IPS-15b (cell line): Measurements from ENCODE around the gene HMG20B.
A peak's percentile ranks its signal among the peaks of the same experiment; 100 is the strongest.
"Not testable (repeated sequence)": the region's sequence is repeated elsewhere in the genome, so short reads cannot be mapped to it uniquely, and the experiment has no call there.

ENCODE experiments used
- H3K27me3 ChIP-seq: one replicate; pipeline ENCODE4 v1.6.1; 2013; ENCODE audit warnings: low read length; ENCODE audit not compliant: control insufficient read depth, insufficient read depth
- H3K36me3 ChIP-seq: one replicate; pipeline ENCODE4 v1.6.1; 2013; ENCODE audit warnings: low read length; ENCODE audit not compliant: control insufficient read depth, insufficient read depth
- H3K4me1 ChIP-seq: one replicate; pipeline ENCODE4 v1.6.1; 2013; ENCODE audit warnings: mild to moderate bottlenecking, low read length; ENCODE audit not compliant: control insufficient read depth, insufficient read depth
- H3K4me3 ChIP-seq: one replicate; pipeline ENCODE4 v1.5.1; 2013; ENCODE audit warnings: low read depth, low read length
- H3K9ac ChIP-seq: one replicate; pipeline ENCODE4 v1.6.1; 2013; ENCODE audit warnings: low read depth, mild to moderate bottlenecking, low read length
- H3K9me3 ChIP-seq: one replicate; pipeline ENCODE4 v1.6.1; 2013; ENCODE audit warnings: mild to moderate bottlenecking, low read length; ENCODE audit not compliant: control insufficient read depth, insufficient read depth

Gene HMG20B

DNA sequence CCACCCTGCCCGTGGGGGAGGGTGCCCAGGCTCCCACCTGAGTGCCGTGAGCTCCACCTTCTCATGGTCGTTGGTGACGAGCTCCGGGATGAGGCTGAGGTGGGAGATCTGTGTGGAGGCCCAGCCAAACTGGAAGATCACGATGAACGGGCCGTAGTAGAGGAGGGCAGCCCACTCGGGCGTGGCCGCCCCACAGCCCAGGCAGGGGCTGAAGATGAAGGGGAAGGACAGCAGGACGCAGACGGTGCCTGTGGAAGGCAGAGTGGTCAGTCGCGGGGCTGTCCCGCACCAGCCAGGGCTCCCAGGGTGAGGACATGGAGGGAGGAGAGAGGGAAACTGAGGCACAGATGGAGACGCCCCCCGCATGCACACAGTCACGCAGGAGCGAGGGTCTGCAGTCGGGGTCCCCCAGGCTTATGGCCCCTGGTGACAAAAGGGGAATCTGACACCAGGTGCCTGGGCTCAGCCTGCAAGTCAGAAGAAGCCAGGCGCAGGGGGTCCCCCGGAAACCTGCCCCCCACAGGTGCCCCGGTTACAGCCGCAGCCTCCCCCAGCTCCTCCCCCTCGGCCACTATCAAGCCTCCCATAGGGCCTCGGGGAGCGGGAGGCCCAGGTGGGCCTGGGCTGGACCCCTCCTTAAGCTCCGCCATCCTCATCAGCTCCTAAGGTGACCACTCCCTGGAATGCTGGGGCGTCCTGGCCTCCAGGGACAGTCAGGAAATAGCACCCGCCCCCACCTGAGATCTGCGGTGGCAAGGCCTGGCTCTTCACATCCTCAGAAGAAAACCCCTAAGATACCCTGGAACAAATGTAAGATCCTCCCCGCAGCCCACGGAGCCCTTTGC lies 21.6 kb upstream of the HMG20B start:
- Histone ChIP-seq H3K4me1 (no peaks in the 10 kb centered on the region), H3K9ac (no peak overlapping the region), H3K36me3 (peaks cover 16% of the 10 kb centered on the region), H3K27me3 (no peaks in the 10 kb centered on the region), H3K4me3 (no peak overlapping the region), H3K9me3 (no peaks in the 10 kb centered on the region)

- peaks cover 14% of the 10 kb centered on the region for H3K36me3 ChIP-seq
- no peak overlapping the region for H3K4me3 ChIP-seq
- H3K4me1 ChIP-seq, result no peaks in the 10 kb centered on the region
- no peaks in the 10 kb centered on the region for H3K27me3 ChIP-seq
- no peak overlapping the region for H3K9ac ChIP-seq
- no peaks in the 10 kb centered on the region for H3K9me3 ChIP-seq
Observed at GRCh38 chr19:3551792-3552095, 21.0 kb upstream of the HMG20B start.

DNA sequence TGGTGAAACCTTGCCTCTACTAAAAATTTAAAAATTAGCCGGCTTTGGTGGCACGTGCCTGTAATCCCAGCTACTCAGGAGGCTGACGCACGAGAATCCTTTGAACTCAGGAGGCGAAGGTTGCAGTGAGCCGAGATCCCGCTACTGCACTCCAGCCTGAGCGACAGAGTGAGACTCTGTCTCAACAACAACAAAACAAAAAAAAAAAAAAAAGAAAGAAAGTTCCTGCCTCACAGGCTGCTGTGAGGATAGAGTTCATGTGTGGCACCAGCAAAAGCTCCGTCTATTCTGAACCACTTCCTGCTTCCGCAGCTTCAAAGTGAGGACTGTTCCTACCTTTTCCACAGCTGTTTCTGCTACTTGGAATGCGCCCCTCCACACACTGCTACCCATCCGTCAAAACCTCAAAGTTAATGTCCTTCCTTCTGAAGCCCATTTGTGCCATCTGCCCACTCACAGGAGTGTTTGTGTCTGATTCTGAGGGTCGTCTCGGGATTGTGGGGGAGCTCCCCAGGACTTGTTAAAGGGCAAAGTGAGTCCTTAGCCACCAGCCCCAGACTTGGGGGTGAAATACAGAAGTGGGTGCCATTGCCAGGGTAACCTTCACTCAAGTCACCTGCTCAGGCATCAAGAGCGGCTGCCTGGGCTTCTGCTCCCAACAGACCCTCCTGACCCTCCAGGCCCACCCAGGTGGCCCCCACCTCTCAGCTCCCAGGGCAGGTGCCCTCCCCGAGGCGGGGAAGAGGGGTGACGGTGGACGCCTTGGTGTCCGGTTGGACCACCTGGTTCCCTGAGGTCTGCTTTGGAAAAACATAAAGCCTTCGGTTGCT lies 18.3 kb upstream of the HMG20B start:
- Histone ChIP-seq H3K36me3 (peaks cover 3% of the 10 kb centered on the region), H3K9me3 (no peaks in the 10 kb centered on the region), H3K4me3 (no peak overlapping the region), H3K27me3 (peaks cover 3% of the 10 kb centered on the region), H3K9ac (no peak overlapping the region), H3K4me1 (no peaks in the 10 kb centered on the region)

DNA sequence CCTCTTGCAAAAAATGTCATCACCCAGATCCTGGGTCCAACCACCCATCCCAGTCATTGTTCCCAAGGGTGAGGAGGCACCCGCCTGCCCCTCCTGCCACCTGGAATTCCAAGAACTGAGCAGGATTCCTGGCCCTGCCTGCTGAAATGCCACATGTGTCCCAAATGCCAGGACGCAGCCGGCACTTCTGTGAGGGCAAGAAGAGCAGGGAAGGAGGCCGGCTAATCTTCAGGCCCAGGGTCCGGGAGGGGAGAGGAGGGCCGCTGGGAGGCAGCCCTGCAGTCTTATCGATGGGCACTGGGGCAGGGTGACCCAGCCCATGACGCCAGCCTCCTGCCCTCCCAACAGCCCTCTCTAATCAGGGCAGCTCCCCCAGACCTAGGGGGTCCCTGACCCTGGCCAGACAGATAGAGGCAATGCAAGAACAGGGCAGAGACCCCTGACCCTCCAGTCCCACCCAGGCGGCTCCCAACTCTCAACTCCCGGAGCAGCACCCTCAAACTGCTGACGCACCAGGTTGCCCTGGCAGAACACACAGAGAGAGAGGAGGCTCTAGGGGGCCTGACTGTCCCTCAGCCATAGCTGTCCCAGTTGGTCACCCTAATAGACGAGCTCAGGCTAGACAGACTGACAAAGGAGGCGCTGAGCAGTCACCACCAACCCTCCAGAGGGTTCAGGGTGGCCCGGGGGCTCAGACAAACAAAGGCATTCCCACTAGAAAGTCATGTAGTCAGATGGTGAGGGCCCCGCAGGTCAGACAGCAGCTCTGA lies 16.9 kb upstream of the HMG20B start:
- Histone ChIP-seq H3K9me3 (no peaks in the 10 kb centered on the region), H3K36me3 (peaks cover 3% of the 10 kb centered on the region), H3K4me1 (no peaks in the 10 kb centered on the region), H3K27me3 (peaks cover 3% of the 10 kb centered on the region), H3K9ac (no peak overlapping the region), H3K4me3 (no peak overlapping the region)

DNA sequence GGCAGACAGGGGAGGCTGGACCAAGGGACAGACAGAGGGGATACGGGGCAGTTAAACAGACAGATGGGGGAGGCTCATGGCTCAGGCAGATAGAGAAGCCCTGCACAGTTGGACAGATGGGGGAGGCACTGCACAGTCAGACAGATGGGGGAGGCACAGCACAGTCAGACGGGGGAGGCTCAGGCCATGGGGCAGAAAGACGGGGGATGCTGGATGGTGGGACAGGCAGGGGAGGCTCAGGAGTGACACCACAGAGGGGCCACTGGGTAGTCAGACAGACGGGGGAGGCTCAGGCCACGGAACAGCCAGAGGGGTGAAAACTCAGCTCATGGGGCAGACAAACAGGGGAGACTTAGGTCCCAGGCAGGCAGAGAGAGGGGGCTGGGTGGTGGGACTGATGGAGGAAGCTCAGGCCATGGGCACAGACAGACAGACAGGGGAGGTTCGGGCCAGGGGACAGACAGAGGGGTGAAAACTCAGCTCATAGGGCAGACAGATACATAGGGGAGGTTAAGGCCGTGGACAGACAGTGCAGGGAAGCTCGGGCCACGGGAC lies 16.2 kb upstream of the HMG20B start:
- peaks cover 3% of the 10 kb centered on the region for H3K27me3 ChIP-seq
- H3K4me1 ChIP-seq, result no peaks in the 10 kb centered on the region
- no peaks in the 10 kb centered on the region for H3K36me3 ChIP-seq
- H3K9me3 ChIP-seq, result no peaks in the 10 kb centered on the region
- H3K4me3 ChIP-seq, result peak overlapping the region; percentile 69
- no peak overlapping the region for H3K9ac ChIP-seq

GRCh38 chr19:3556978-3557460 lies 15.7 kb upstream of the HMG20B start:
- peaks cover 3% of the 10 kb centered on the region for H3K27me3 ChIP-seq
- H3K9ac ChIP-seq, result no peak overlapping the region
- H3K9me3 ChIP-seq, result no peaks in the 10 kb centered on the region
- H3K4me1 ChIP-seq, result no peaks in the 10 kb centered on the region
- no peaks in the 10 kb centered on the region for H3K36me3 ChIP-seq
- peak overlapping the region; percentile 69 for H3K4me3 ChIP-seq

- Histone ChIP-seq H3K4me1 (no peaks in the 10 kb centered on the region), H3K9me3 (no peaks in the 10 kb centered on the region)
Observed at GRCh38 chr19:3557461-3558248, 15.1 kb upstream of the HMG20B start, which contains the start of gene MFSD12. Gene MFSD12 (minus strand): TSS chr19:3557586. CDS start chr19:3557403, 183 bp downstream.

DNA sequence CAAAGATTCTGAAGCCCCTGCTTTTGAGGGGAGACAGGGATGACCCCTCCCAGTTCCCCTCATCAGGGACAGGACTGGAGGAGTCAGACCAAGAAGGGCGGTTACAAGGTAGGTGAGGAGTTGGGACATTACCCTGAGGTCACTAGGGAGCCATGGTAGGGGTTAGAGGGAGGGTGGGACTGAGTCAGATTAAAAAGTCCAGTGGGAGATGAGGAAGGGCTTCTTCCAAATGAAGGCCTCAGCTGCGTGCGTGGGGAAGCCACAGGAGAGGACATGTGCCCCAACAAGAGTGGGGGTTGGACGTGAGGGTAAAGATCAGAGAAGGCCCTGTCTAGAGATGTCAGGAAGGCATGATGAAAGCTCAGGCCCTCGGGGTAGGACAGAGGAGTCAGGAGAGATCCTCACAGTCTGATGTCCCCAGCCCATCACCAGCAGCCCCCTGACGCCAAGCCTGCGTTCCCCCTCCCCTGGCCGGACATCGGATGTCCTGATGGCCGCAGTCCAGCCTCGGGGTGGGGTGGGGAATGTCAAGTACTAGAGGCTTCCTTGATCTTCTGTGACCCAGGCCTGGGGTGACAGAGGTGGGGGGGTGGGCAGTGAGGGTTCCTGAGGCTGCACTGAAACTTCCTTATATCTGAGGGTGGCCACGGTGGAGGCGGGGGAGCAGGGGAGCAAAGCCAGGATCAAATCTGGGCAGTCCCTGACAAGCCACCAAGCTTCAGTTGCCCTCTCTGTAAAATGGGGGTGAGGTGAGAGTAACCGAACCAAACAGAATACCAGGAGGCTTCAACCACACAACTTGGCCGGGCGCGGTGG lies 8.8 kb upstream of the HMG20B start:
- no peaks in the 10 kb centered on the region for H3K36me3 ChIP-seq
- no peaks in the 10 kb centered on the region for H3K27me3 ChIP-seq
- H3K9ac ChIP-seq, result no peak overlapping the region
- H3K4me1 ChIP-seq, result no peaks in the 10 kb centered on the region
- H3K4me3 ChIP-seq, result no peak overlapping the region
- no peaks in the 10 kb centered on the region for H3K9me3 ChIP-seq

More at GRCh38 chr19:3557461-3558248, 15.1 kb upstream of the HMG20B start, which contains the start of gene MFSD12:
- Histone ChIP-seq H3K27me3 (peaks cover 3% of the 10 kb centered on the region), H3K36me3 (no peaks in the 10 kb centered on the region), H3K9ac (no peak within 1 kb of the TSS), H3K4me3 (peak within 1 kb of the TSS; percentile 69)

GRCh38 chr19:3565139-3565538 lies 7.6 kb upstream of the HMG20B start:
- H3K9me3 ChIP-seq, result no peaks in the 10 kb centered on the region
- H3K27me3 ChIP-seq, result no peaks in the 10 kb centered on the region
- H3K4me3 ChIP-seq, result no peak overlapping the region
- no peak overlapping the region for H3K9ac ChIP-seq
- no peaks in the 10 kb centered on the region for H3K36me3 ChIP-seq
- no peaks in the 10 kb centered on the region for H3K4me1 ChIP-seq

- H3K9me3 ChIP-seq, H3K27me3 ChIP-seq, H3K9ac ChIP-seq, H3K4me3 ChIP-seq, H3K36me3 ChIP-seq, H3K4me1 ChIP-seq: not testable (repeated sequence)
Observed at GRCh38 chr19:3570042-3570441, 2.7 kb upstream of the HMG20B start.
